ENCODE data around the gene FRMD1. TPM values are rescaled to one million over a fixed set of nuclear protein-coding genes. Genes with fewer than 3 reads are reported as not detected.

FRMD1 gene
- total RNA-seq, 1 experiment from 2014 or later = not detected

GRCh38 chr6:168126566-168127383 lies 47.8 kb upstream of the FRMD1 start:
- Histone ChIP-seq H3K4me1 (ENCODE audit: control insufficient read depth in 1 of 2, insufficient read depth in 2 of 2, low read length in 2 of 2) (no peaks in the 10 kb centered on the region), H3K4me3 (replicated peaks in 1 of 2; ENCODE audit: low read depth in 1 of 2, low read length in 2 of 2) (no peak overlapping the region), H3K36me3 (ENCODE audit: control insufficient read depth in 1 of 2, insufficient read depth in 2 of 2, low read length in 2 of 2) (no peaks in the 10 kb centered on the region), H3K79me2 (ENCODE audit: insufficient read depth, low read length) (no peaks in the 10 kb centered on the region), H3K9me3 (ENCODE audit: control insufficient read depth in 1 of 2, insufficient read depth in 1 of 2, low read depth in 1 of 2, low read length in 2 of 2) (no peaks in the 10 kb centered on the region), H3K27me3 (ENCODE audit: insufficient read depth, low read length) (no peaks in the 10 kb centered on the region), H4K20me1 (ENCODE audit: insufficient read depth) (no peaks in the 10 kb centered on the region), H3K4me2 (ENCODE audit: low read length) (no peak overlapping the region), H3K9me2 (ENCODE audit: insufficient read depth) (no peaks in the 10 kb centered on the region), H3K9ac (ENCODE audit: low read length) (no peak overlapping the region), H2AFZ (ENCODE audit: low read depth, low read length, poor library complexity, severe bottlenecking) (no peak overlapping the region), H3K27ac (ENCODE audit: low read depth, low read length) (no peak overlapping the region)
- ChIA-PET CTCF (no interaction called here), RAD21 (ENCODE audit: low non-redundant PET in 1 of 2, low total read pairs in 2 of 2, uncharacterized antibody in 2 of 2, unreplicated experiment in 2 of 2) (no interaction called here), POLR2A (no interaction called here)
- intact Hi-C loops (cut with micrococcal nuclease) = no loop called here
- DNase-seq (ENCODE audit: low read depth, low spot score) (no peak), ATAC-seq (no peak)
- TF ChIP-seq EZH2 (IDR thresholded peaks at IDR 0.05) (no peak), SIN3A (IDR thresholded peaks at IDR 0.05; ENCODE audit: low read depth) (no peak), RAD21 (IDR thresholded peaks at IDR 0.05; ENCODE audit: low read depth) (no peak), ELF1 (IDR thresholded peaks at IDR 0.05; ENCODE audit: borderline replicate concordance, low read depth) (no peak), CBX3 (IDR thresholded peaks at IDR 0.05; ENCODE audit: low read depth) (no peak), YY1 (IDR thresholded peaks at IDR 0.05; ENCODE audit: extremely low read depth, insufficient replicate concordance, low read depth, low read length) (no peak), REST (IDR thresholded peaks at IDR 0.05; ENCODE audit: low read depth) (no peak), FOSL1 (IDR thresholded peaks at IDR 0.05; ENCODE audit: low read depth) (no peak), ZFX (IDR thresholded peaks at IDR 0.05) (no peak), CTCF (IDR thresholded peaks at IDR 0.05 in 2 of 3, conservative IDR thresholded peaks at IDR 0.05 in 1 of 3; ENCODE audit: borderline replicate concordance in 1 of 3, insufficient read depth in 1 of 3, low read depth in 2 of 3, low read length in 2 of 3) (no peak), EGR1 (IDR thresholded peaks at IDR 0.05; ENCODE audit: low read depth) (no peak), MAX (IDR thresholded peaks at IDR 0.05) (no peak)
- BruUV-seq (replicated peaks) = no TSS peak

Data from HCT116 (cell line).